Activated CD4-positive, alpha-beta memory T cell treated with anti-CD3 and anti-CD28 coated beads for 36 hours (primary cell): ENCODE results near the gene GABBR1. TPM values are rescaled to one million over a fixed set of nuclear protein-coding genes. Genes with fewer than 3 reads are reported as not detected.

Source experiments
- CTCF ChIA-PET: fragments of 350-600 bp; sonication (Branson Sonifier 250); formaldehyde crosslinking; loops from one replicate; lab custom pipeline; 2021; ENCODE audit warnings: antibody characterized with exemption, inconsistent platforms; lab: Charles Lee
- POLR2A ChIA-PET: fragments of 350-600 bp; sonication (Branson Sonifier 250); formaldehyde crosslinking; loops from one replicate; lab custom pipeline; 2021; ENCODE audit warnings: antibody characterized with exemption; lab: Charles Lee
- DNase-seq: peaks from one replicate; pipeline ENCODE4 v3.0.0-alpha.2; 2020
- H3K27ac Mint-ChIP-seq: one replicate; pipeline ENCODE4 v1.8.0; 2021; ENCODE audit warnings: mixed read lengths
- H3K27me3 Mint-ChIP-seq: one replicate; pipeline ENCODE4 v1.8.0; 2021; ENCODE audit warnings: mixed read lengths
- H3K36me3 Mint-ChIP-seq: one replicate; pipeline ENCODE4 v1.8.0; 2021; ENCODE audit warnings: mixed read lengths
- H3K4me1 Mint-ChIP-seq: one replicate; pipeline ENCODE4 v1.8.0; 2021; ENCODE audit warnings: low read depth, mixed read lengths
- H3K4me3 Mint-ChIP-seq: one replicate; pipeline ENCODE4 v1.8.0; 2021; ENCODE audit warnings: mild to moderate bottlenecking, mixed read lengths
- H3K9me3 Mint-ChIP-seq: one replicate; pipeline ENCODE4 v1.8.0; 2021; ENCODE audit warnings: mixed read lengths
- intact Hi-C: fragments of 100-400 bp; cut with micrococcal nuclease; formaldehyde crosslinking; loops from one replicate; pipeline ENCODE4 v1.15.1; 2023
- total RNA-seq, 2 experiments: library from RNA; stranded (reverse); gene quantifications; one replicate each; pipeline ENCODE4 v1.2.3, GENCODE V29; 2021

Gene GABBR1
- total RNA-seq, 2 experiments from 2014 or later: 21.1 to 23.5 TPM

GRCh38 chr6:29517728-29518440 lies 115.1 kb downstream of the GABBR1 start:
- ChIA-PET CTCF (no interaction called here), POLR2A (no interaction called here)
- no peaks in the 10 kb centered on the region for H3K36me3 Mint-ChIP-seq
- no peak overlapping the region for H3K27ac Mint-ChIP-seq
- no peak for DNase-seq
- no peaks in the 10 kb centered on the region for H3K9me3 Mint-ChIP-seq
- intact Hi-C loops: no loop called here
- H3K4me3 Mint-ChIP-seq: no peak overlapping the region
- H3K27me3 Mint-ChIP-seq: peaks cover 11% of the 10 kb centered on the region
- peaks cover 12% of the 10 kb centered on the region for H3K4me1 Mint-ChIP-seq

- intact Hi-C loops: no loop called here
- Mint-ChIP-seq H3K9me3 (no peaks in the 10 kb centered on the region), H3K4me3 (no peak overlapping the region), H3K27ac (no peak overlapping the region), H3K4me1 (peaks cover 12% of the 10 kb centered on the region), H3K36me3 (no peaks in the 10 kb centered on the region), H3K27me3 (peaks cover 11% of the 10 kb centered on the region)
- ChIA-PET POLR2A (no interaction called here), CTCF (no interaction called here)
- no peak for DNase-seq
These were observed 115.7 kb downstream of the GABBR1 start for GRCh38 chr6:29517245-29517644.

GRCh38 chr6:29516108-29516507 lies 116.9 kb downstream of the GABBR1 start:
- Mint-ChIP-seq H3K4me3 (no peak overlapping the region), H3K27me3 (peaks cover 11% of the 10 kb centered on the region), H3K27ac (no peak overlapping the region), H3K4me1 (peaks cover 12% of the 10 kb centered on the region), H3K36me3 (no peaks in the 10 kb centered on the region), H3K9me3 (no peaks in the 10 kb centered on the region)
- ChIA-PET CTCF (interaction anchor here (1.4 kb wide), 1 partner anchor 10 kb away, joined by 4 read pairs; no protein-coding TSS in a partner anchor), POLR2A (no interaction called here)
- intact Hi-C loops: no loop called here
- DNase-seq: peak; percentile 54

- Mint-ChIP-seq H3K27me3 (peaks cover 6% of the 10 kb centered on the region), H3K27ac (no peak overlapping the region), H3K36me3 (no peaks in the 10 kb centered on the region), H3K4me3 (no peak overlapping the region), H3K4me1 (peaks cover 4% of the 10 kb centered on the region), H3K9me3 (no peaks in the 10 kb centered on the region)
- POLR2A ChIA-PET: no interaction called here
- CTCF ChIA-PET: no interaction called here
- DNase-seq: no peak
- intact Hi-C loops: no loop called here
These were observed 122.2 kb downstream of the GABBR1 start for GRCh38 chr6:29510746-29511300.

GRCh38 chr6:29510202-29510601 lies 122.8 kb downstream of the GABBR1 start:
- CTCF ChIA-PET: no interaction called here
- POLR2A ChIA-PET: no interaction called here
- H3K36me3 Mint-ChIP-seq: no peaks in the 10 kb centered on the region
- no peaks in the 10 kb centered on the region for H3K9me3 Mint-ChIP-seq
- intact Hi-C loops: no loop called here
- no peak overlapping the region for H3K4me3 Mint-ChIP-seq
- peaks cover 6% of the 10 kb centered on the region for H3K27me3 Mint-ChIP-seq
- no peak for DNase-seq
- H3K27ac Mint-ChIP-seq: no peak overlapping the region
- H3K4me1 Mint-ChIP-seq: peaks cover 3% of the 10 kb centered on the region

Other genes with a start within 250 kb of the GABBR1 start
- gene OR12D2, start 237.6 kb downstream of the GABBR1 start, total RNA-seq: not detected
- gene OR12D1, start 218.3 kb downstream of the GABBR1 start, total RNA-seq: not detected
- gene OR10C1, start 193.9 kb downstream of the GABBR1 start, total RNA-seq: not detected
- not detected for gene OR11A1, start 176.1 kb downstream of the GABBR1 start, total RNA-seq
- gene OR2H1, start 176.0 kb downstream of the GABBR1 start, total RNA-seq: not detected
- gene MAS1L, start 145.2 kb downstream of the GABBR1 start, total RNA-seq: not detected
- gene UBD, start 73.5 kb downstream of the GABBR1 start, total RNA-seq: under 1 TPM; 0.59 to 0.70 TPM
- not detected for gene OR2H2, start 48.1 kb downstream of the GABBR1 start, total RNA-seq
- gene MOG, start 23.9 kb upstream of the GABBR1 start, total RNA-seq: not detected
- not detected for gene ZFP57, start 48.0 kb upstream of the GABBR1 start, total RNA-seq
- 100 to 1,000 TPM; 256 to 270 TPM for gene HLA-F, start 90.3 kb upstream of the GABBR1 start, total RNA-seq
- gene HLA-G, start 194.6 kb upstream of the GABBR1 start, total RNA-seq: under 1 TPM; 0.19 to 0.38 TPM